ENCODE data around the gene PRKAG2.

The PRKAG2 gene

GRCh38 chr7:151756076-151756731 is 120.7 kb downstream of the PRKAG2 start:
- Histone ChIP-seq H3K4me2 (ENCODE audit: low read length) (peak overlapping the region; percentile 35), H3K27me3 (ENCODE audit: low read depth, low read length) (peaks cover 27% of the 10 kb centered on the region), H3K27ac (ENCODE audit: low read length) (no peak overlapping the region), H3K4me3 (ENCODE audit: low read length) (no peak overlapping the region), H4K20me1 (ENCODE audit: insufficient read depth, low read length) (no peaks in the 10 kb centered on the region), H3K36me3 (replicated peaks; ENCODE audit: low read depth, low read length) (no peaks in the 10 kb centered on the region), H3K9me3 (ENCODE audit: insufficient read depth, low read length) (no peaks in the 10 kb centered on the region), H2AFZ (ENCODE audit: low read depth, low read length) (no peak overlapping the region; the same call in 1 of the 2 replicates), H3K4me1 (ENCODE audit: low read length) (peaks cover 7% of the 10 kb centered on the region), H3K79me2 (ENCODE audit: low read length) (no peaks in the 10 kb centered on the region), H3K9ac (ENCODE audit: low read length) (no peak overlapping the region)
- TF ChIP-seq EZH2phosphoT487 (IDR thresholded peaks at IDR 0.05; ENCODE audit: low read depth) = no peak
- TF ChIP-seq, protein P1, sequence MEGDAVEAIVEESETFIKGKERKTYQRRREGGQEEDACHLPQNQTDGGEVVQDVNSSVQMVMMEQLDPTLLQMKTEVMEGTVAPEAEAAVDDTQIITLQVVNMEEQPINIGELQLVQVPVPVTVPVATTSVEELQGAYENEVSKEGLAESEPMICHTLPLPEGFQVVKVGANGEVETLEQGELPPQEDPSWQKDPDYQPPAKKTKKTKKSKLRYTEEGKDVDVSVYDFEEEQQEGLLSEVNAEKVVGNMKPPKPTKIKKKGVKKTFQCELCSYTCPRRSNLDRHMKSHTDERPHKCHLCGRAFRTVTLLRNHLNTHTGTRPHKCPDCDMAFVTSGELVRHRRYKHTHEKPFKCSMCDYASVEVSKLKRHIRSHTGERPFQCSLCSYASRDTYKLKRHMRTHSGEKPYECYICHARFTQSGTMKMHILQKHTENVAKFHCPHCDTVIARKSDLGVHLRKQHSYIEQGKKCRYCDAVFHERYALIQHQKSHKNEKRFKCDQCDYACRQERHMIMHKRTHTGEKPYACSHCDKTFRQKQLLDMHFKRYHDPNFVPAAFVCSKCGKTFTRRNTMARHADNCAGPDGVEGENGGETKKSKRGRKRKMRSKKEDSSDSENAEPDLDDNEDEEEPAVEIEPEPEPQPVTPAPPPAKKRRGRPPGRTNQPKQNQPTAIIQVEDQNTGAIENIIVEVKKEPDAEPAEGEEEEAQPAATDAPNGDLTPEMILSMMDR (IDR thresholded peaks at IDR 0.05; ENCODE audit: low read depth, low read length) = no peak

DNA sequence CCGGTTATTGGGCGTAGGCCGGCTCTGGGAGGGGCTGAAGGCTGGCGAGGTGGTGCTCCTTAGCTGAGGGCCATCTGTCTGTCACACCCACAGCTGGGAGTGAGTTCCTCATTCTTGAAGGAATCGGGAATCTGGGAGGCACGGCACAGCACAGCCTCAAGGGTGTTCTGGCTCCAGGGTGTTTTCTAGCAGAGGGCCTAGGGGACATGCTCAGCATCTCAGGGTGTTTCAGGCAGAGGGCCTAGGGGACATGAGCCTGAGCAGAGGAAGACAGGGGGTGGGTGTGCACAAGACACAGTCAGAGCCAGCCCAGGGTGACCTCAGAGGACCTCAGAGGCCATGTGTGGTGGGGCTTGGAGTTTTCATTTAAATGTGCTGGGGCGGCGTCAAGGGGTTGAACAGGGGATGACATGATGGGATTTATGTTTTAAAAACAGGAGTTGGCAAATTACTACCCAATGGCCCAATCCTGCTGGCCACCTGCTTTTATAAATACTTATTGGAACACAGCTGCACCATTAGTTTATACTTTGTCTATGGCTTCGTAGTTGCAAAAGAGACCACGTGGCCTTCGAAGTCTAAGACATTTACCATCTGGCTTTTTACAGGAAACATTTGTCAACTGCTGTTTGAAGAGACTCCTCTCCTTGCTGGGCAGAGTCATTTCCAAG is 121.6 kb downstream of the PRKAG2 start:
- Histone ChIP-seq H3K9ac (ENCODE audit: low read length) (no peak overlapping the region), H3K27me3 (ENCODE audit: low read depth, low read length) (peaks cover 22% of the 10 kb centered on the region), H3K4me1 (ENCODE audit: low read length) (peaks cover 7% of the 10 kb centered on the region), H4K20me1 (ENCODE audit: insufficient read depth, low read length) (no peaks in the 10 kb centered on the region), H3K9me3 (ENCODE audit: insufficient read depth, low read length) (no peaks in the 10 kb centered on the region), H3K4me2 (ENCODE audit: low read length) (no peak overlapping the region), H3K79me2 (ENCODE audit: low read length) (no peaks in the 10 kb centered on the region), H2AFZ (ENCODE audit: low read depth, low read length) (no peak overlapping the region), H3K4me3 (ENCODE audit: low read length) (no peak overlapping the region), H3K27ac (ENCODE audit: low read length) (no peak overlapping the region), H3K36me3 (replicated peaks; ENCODE audit: low read depth, low read length) (no peaks in the 10 kb centered on the region)
- TF ChIP-seq, protein P1 (IDR thresholded peaks at IDR 0.05; ENCODE audit: low read depth, low read length) = no peak
- TF ChIP-seq EZH2phosphoT487 (IDR thresholded peaks at IDR 0.05; ENCODE audit: low read depth) = no peak

GRCh38 chr7:151754688-151755130 is 122.2 kb downstream of the PRKAG2 start:
- H3K9ac ChIP-seq (ENCODE audit: low read length) = no peak overlapping the region
- no peaks in the 10 kb centered on the region for H3K36me3 ChIP-seq (replicated peaks; ENCODE audit: low read depth, low read length)
- no peak overlapping the region for H3K4me2 ChIP-seq (ENCODE audit: low read length)
- no peak overlapping the region for H2AFZ ChIP-seq (ENCODE audit: low read depth, low read length)
- TF ChIP-seq, protein P1 (IDR thresholded peaks at IDR 0.05; ENCODE audit: low read depth, low read length) = no peak
- TF ChIP-seq EZH2phosphoT487 (IDR thresholded peaks at IDR 0.05; ENCODE audit: low read depth) = no peak
- H3K27ac ChIP-seq (ENCODE audit: low read length) = no peak overlapping the region
- H3K9me3 ChIP-seq (ENCODE audit: insufficient read depth, low read length) = no peaks in the 10 kb centered on the region
- H3K4me3 ChIP-seq (ENCODE audit: low read length) = no peak overlapping the region
- H3K27me3 ChIP-seq (ENCODE audit: low read depth, low read length) = peaks cover 23% of the 10 kb centered on the region
- H4K20me1 ChIP-seq (ENCODE audit: insufficient read depth, low read length) = no peaks in the 10 kb centered on the region
- no peaks in the 10 kb centered on the region for H3K79me2 ChIP-seq (ENCODE audit: low read length)
- H3K4me1 ChIP-seq (ENCODE audit: low read length) = peaks cover 7% of the 10 kb centered on the region

- TF ChIP-seq, protein P1 (IDR thresholded peaks at IDR 0.05; ENCODE audit: low read depth, low read length) = peak; percentile 86
- no peak for TF ChIP-seq EZH2phosphoT487 (IDR thresholded peaks at IDR 0.05; ENCODE audit: low read depth)
- Histone ChIP-seq H3K79me2 (ENCODE audit: low read length) (no peaks in the 10 kb centered on the region), H3K27ac (ENCODE audit: low read length) (no peak overlapping the region), H3K9ac (ENCODE audit: low read length) (no peak overlapping the region), H3K4me1 (ENCODE audit: low read length) (peaks cover 7% of the 10 kb centered on the region), H3K9me3 (ENCODE audit: insufficient read depth, low read length) (no peaks in the 10 kb centered on the region), H2AFZ (ENCODE audit: low read depth, low read length) (no peak overlapping the region), H3K27me3 (ENCODE audit: low read depth, low read length) (peaks cover 22% of the 10 kb centered on the region), H3K4me3 (ENCODE audit: low read length) (no peak overlapping the region), H4K20me1 (ENCODE audit: insufficient read depth, low read length) (no peaks in the 10 kb centered on the region), H3K4me2 (ENCODE audit: low read length) (no peak overlapping the region), H3K36me3 (replicated peaks; ENCODE audit: low read depth, low read length) (no peaks in the 10 kb centered on the region)
Measured at GRCh38 chr7:151754142-151754590, 122.7 kb downstream of the PRKAG2 start.
